IMR-90 (cell line): ENCODE measurements around the gene MMP14.

Experiments used
- CEBPB ChIP-seq: IDR thresholded peaks from 2 replicates; pipeline ENCODE4 v1.6.1; 2012; ENCODE audit warnings: low read depth, low read length, improper control_type of control experiment
- MXI1 ChIP-seq: IDR thresholded peaks from 2 replicates; pipeline ENCODE4 v1.6.1; 2012; ENCODE audit warnings: low read depth, mild to moderate bottlenecking, low read length, moderate library complexity, borderline replicate concordance
- TF ChIP-seq, protein P1 (sequence below): conservative IDR thresholded peaks from 2 replicates; pipeline ENCODE4 v1.5.1; 2012; ENCODE audit warnings: mild to moderate bottlenecking, low read depth, low read length, improper control_type of control experiment

DNA sequence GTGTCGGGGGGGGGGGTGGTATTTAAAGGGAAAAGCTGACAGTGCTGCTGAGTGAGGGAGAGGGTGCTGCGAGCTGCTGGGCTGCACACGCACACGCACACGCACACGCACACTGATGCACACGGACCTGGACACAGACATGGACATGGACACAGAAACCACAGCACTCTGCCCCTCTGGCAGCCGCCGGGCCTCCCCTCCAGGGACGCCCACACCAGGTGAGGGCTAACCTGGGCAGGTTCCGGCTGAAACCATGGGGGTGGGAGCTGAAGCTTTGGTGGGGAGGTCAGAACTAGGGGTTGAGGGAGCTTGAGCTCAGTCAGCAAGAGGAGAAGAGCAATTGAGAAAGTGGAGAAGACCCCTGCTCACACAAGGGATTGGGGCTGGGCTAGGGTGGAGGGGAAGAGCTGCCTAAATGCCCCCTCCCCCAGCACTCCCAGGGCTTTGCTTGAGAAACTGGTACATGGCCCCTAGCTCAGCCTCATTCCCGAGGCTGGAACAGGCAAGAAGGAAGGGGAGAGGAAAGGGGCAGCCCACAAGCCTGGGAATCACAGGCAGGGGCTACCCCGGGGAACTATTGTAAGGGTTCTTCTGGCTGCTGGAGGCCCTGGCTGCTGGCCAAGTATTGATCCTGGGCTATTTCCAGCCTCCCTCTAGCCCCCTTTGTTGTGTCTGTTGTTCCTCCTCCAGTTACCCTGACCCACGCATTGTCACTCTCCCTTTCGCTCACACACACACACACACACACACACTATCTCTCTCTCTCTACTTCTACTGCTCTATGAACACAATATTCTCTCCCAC, 47.0 kb downstream of the MMP14 start, which contains the start of gene REM2:
- TF ChIP-seq, protein P1, sequence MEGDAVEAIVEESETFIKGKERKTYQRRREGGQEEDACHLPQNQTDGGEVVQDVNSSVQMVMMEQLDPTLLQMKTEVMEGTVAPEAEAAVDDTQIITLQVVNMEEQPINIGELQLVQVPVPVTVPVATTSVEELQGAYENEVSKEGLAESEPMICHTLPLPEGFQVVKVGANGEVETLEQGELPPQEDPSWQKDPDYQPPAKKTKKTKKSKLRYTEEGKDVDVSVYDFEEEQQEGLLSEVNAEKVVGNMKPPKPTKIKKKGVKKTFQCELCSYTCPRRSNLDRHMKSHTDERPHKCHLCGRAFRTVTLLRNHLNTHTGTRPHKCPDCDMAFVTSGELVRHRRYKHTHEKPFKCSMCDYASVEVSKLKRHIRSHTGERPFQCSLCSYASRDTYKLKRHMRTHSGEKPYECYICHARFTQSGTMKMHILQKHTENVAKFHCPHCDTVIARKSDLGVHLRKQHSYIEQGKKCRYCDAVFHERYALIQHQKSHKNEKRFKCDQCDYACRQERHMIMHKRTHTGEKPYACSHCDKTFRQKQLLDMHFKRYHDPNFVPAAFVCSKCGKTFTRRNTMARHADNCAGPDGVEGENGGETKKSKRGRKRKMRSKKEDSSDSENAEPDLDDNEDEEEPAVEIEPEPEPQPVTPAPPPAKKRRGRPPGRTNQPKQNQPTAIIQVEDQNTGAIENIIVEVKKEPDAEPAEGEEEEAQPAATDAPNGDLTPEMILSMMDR, result no peak
- TF ChIP-seq CEBPB (no peak), MXI1 (no peak)
